Calu3 (cell line): Measurements from ENCODE around the gene AVPI1. TPM values are rescaled to one million over a fixed set of nuclear protein-coding genes. Genes with fewer than 3 reads are reported as not detected.

Source experiments
- BruUV-seq: library from RNA; stranded (reverse); fragments of 400-500 nt; replicated peaks from 2 replicates; lab custom pipeline; 2021; lab: Mats Ljungman, UMichigan
- CTCF ChIA-PET: fragments of 300-600 bp; sonication (Branson Sonifier 250); formaldehyde crosslinking; loops from one replicate; lab custom pipeline; 2022; ENCODE audit warnings: antibody characterized with exemption; lab: Charles Lee
- DNase-seq: peaks from one replicate; pipeline ENCODE4 v3.0.0; 2022
- H3K27ac Mint-ChIP-seq: one replicate; pipeline ENCODE4 v1.8.0; 2022; ENCODE audit warnings: mixed read lengths; ENCODE audit not compliant: unreplicated experiment
- H3K27me3 Mint-ChIP-seq: one replicate; pipeline ENCODE4 v1.8.0; 2022; ENCODE audit warnings: mixed read lengths; ENCODE audit not compliant: unreplicated experiment
- H3K36me3 Mint-ChIP-seq: one replicate; pipeline ENCODE4 v1.8.0; 2022; ENCODE audit warnings: mild to moderate bottlenecking, moderate library complexity, mixed read lengths; ENCODE audit not compliant: insufficient read depth, unreplicated experiment
- H3K4me1 Mint-ChIP-seq: one replicate; pipeline ENCODE4 v1.8.0; 2022; ENCODE audit warnings: mild to moderate bottlenecking, low read depth, mixed read lengths; ENCODE audit not compliant: unreplicated experiment
- H3K4me3 Mint-ChIP-seq: one replicate; pipeline ENCODE4 v1.8.0; 2022; ENCODE audit warnings: mild to moderate bottlenecking, low read depth, moderate library complexity, mixed read lengths; ENCODE audit not compliant: unreplicated experiment
- H3K9me3 Mint-ChIP-seq: one replicate; pipeline ENCODE4 v1.8.0; 2022; ENCODE audit warnings: low read depth, mixed read lengths; ENCODE audit not compliant: unreplicated experiment
- intact Hi-C: fragments of 100-400 bp; cut with micrococcal nuclease; formaldehyde crosslinking; loops from one replicate; pipeline ENCODE4 v1.10.0; 2022; ENCODE audit not compliant: unreplicated experiment
- total RNA-seq: library from RNA; stranded (reverse); gene quantifications from 2 replicates; pipeline ENCODE4 v1.2.3, GENCODE V29; 2022
- TF ChIP-seq, protein P1 (sequence below): fragments of 200-600 bp; IDR thresholded peaks from one replicate; pipeline ENCODE4 v1.8.0; 2022; ENCODE audit warnings: antibody characterized with exemption; ENCODE audit not compliant: unreplicated experiment

Gene AVPI1
- total RNA-seq, 1 experiment from 2014 or later: 16.9 TPM

- CTCF ChIA-PET: interaction anchor here (1.3 kb wide), 1 partner anchor 12 kb away, joined by 3 read pairs; the partner anchor contains the start of gene AVPI1
- H3K9me3 Mint-ChIP-seq: no peaks in the 10 kb centered on the region
- TF ChIP-seq, protein P1, sequence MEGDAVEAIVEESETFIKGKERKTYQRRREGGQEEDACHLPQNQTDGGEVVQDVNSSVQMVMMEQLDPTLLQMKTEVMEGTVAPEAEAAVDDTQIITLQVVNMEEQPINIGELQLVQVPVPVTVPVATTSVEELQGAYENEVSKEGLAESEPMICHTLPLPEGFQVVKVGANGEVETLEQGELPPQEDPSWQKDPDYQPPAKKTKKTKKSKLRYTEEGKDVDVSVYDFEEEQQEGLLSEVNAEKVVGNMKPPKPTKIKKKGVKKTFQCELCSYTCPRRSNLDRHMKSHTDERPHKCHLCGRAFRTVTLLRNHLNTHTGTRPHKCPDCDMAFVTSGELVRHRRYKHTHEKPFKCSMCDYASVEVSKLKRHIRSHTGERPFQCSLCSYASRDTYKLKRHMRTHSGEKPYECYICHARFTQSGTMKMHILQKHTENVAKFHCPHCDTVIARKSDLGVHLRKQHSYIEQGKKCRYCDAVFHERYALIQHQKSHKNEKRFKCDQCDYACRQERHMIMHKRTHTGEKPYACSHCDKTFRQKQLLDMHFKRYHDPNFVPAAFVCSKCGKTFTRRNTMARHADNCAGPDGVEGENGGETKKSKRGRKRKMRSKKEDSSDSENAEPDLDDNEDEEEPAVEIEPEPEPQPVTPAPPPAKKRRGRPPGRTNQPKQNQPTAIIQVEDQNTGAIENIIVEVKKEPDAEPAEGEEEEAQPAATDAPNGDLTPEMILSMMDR: no peak
- no peak overlapping the region for H3K27ac Mint-ChIP-seq
- H3K4me3 Mint-ChIP-seq: no peak overlapping the region
- intact Hi-C loops: loop anchor here (5.0 kb wide), 1 partner anchor 42 kb away; no protein-coding TSS in a partner anchor
- no peak for DNase-seq
- no peaks in the 10 kb centered on the region for H3K27me3 Mint-ChIP-seq
- BruUV-seq: no TSS peak
- H3K36me3 Mint-ChIP-seq: peaks cover 47% of the 10 kb centered on the region
- H3K4me1 Mint-ChIP-seq: no peaks in the 10 kb centered on the region
Observed at GRCh38 chr10:97675222-97675621, 11.8 kb downstream of the AVPI1 start.

DNA sequence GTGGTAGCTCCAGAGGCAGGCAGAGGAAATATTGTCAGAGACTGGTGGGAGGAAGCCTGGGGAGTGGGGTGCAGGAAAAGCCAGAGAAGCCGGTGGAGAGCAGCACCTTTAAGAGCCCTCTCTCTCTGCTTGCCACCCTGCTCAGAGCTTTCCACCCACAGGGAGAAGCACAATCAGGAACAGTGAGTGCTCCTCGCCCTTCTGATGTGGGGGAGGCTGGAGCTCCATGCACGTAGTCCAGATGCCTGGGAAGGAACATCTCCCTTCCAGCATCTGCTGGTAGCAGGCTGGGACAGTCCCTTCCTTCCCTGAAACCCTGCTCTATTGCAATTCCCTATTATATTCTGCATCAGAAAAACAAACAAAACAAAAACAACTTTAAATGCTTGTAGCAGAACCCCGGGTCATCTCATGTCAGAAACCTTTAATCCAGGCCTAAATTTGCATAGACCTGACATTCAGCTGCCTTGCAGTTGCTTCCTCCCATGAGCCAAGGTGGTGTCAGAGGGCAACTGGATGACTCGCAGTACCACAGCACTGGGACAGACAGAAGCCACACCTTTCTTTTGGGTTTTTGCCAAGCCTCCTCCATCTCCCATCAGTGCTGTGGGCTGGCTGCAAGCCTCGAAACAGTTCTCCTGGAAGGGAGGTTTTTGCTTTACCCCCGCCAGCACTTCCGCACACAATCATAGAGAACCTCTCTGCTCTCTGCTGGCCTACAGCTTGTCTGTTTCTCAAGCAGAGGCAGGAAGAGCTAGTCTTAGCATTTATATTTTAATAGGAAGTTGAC lies 13.1 kb downstream of the AVPI1 start:
- no peaks in the 10 kb centered on the region for H3K4me1 Mint-ChIP-seq
- no peak overlapping the region for H3K27ac Mint-ChIP-seq
- no peaks in the 10 kb centered on the region for H3K9me3 Mint-ChIP-seq
- intact Hi-C loops: no loop called here
- peaks cover 47% of the 10 kb centered on the region for H3K36me3 Mint-ChIP-seq
- BruUV-seq: no TSS peak
- CTCF ChIA-PET: interaction anchor here (0.8 kb wide), 1 partner anchor 10 kb away, joined by 3 read pairs; no protein-coding TSS in a partner anchor
- TF ChIP-seq, protein P1: no peak
- H3K4me3 Mint-ChIP-seq: no peak overlapping the region
- DNase-seq: no peak
- no peaks in the 10 kb centered on the region for H3K27me3 Mint-ChIP-seq

DNA sequence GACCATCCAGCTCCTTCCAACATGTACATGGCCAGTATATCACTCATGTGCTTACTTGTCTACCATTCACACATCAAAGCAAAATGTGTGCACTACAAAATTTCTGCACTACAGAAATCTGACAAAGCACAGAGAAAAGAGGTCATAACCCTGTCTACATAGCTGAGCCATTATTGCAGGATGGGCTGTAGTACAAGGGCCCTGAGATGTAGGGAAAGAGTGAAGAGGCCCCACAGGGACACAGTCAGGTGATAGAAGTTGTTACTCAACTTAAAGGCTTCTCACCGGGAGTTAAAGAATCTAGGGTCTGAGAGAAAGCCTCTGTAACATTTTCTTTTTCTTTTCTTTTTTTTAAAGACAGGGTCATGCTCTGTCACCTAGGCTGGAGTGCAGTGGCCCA lies 17.5 kb downstream of the AVPI1 start:
- CTCF ChIA-PET: no interaction called here
- no peak overlapping the region for H3K27ac Mint-ChIP-seq

GRCh38 chr10:97667463-97667862 lies 19.6 kb downstream of the AVPI1 start:
- peaks cover 25% of the 10 kb centered on the region for H3K36me3 Mint-ChIP-seq
- H3K4me3 Mint-ChIP-seq: no peak overlapping the region
- H3K27ac Mint-ChIP-seq: no peak overlapping the region
- TF ChIP-seq, protein P1: no peak
- CTCF ChIA-PET: interaction anchor here (0.7 kb wide), 1 partner anchor 173 kb away, joined by 5 read pairs; no protein-coding TSS in a partner anchor
- BruUV-seq: no TSS peak
- H3K4me1 Mint-ChIP-seq: no peaks in the 10 kb centered on the region
- no peaks in the 10 kb centered on the region for H3K9me3 Mint-ChIP-seq
- DNase-seq: no peak
- intact Hi-C loops: no loop called here
- no peaks in the 10 kb centered on the region for H3K27me3 Mint-ChIP-seq

More for the DNA sequence above, 17.5 kb downstream of the AVPI1 start:
- Mint-ChIP-seq H3K9me3 (no peaks in the 10 kb centered on the region), H3K27me3 (no peaks in the 10 kb centered on the region), H3K4me1 (no peaks in the 10 kb centered on the region), H3K36me3 (peaks cover 35% of the 10 kb centered on the region), H3K4me3 (no peak overlapping the region)
- intact Hi-C loops: no loop called here
- no TSS peak for BruUV-seq
- DNase-seq: no peak
- TF ChIP-seq, protein P1: no peak
